ENCODE measurements around the gene LRTM2. TPM values are rescaled to one million over a fixed set of nuclear protein-coding genes. Genes with fewer than 3 reads are reported as not detected.

The LRTM2 gene
- total and polyA plus RNA-seq, 4 donors, result not detected

GRCh38 chr12:1862973-1863372, 42.6 kb downstream of the LRTM2 start:
- H3K4me1 ChIP-seq (ENCODE audit: control insufficient read depth in 4 of 4, insufficient read depth in 4 of 4, low read length in 3 of 4), result no peaks in the 10 kb centered on the region
- no peak for DNase-seq (ENCODE audit: low spot score)
- H3K36me3 ChIP-seq (ENCODE audit: control insufficient read depth in 4 of 4, insufficient read depth in 3 of 4, low read depth in 1 of 4, low read length in 3 of 4), result no peaks in the 10 kb centered on the region
- no peak overlapping the region for H3K27ac ChIP-seq (ENCODE audit: low read depth in 1 of 2, low read length in 2 of 2)
- peaks cover 0 to 4% (median under 1%) of the 10 kb centered on the region in 4 donors for H3K27me3 ChIP-seq (ENCODE audit: control insufficient read depth in 4 of 4, insufficient read depth in 4 of 4, low read length in 3 of 4)
- H3K9ac ChIP-seq (ENCODE audit: low read depth in 1 of 2, low read length in 2 of 2), result no peak overlapping the region
- H3K9me3 ChIP-seq (ENCODE audit: control insufficient read depth in 4 of 4, low read length in 3 of 4), result peaks cover 0 to 4% (median 1%) of the 10 kb centered on the region in 4 donors
- H3K4me3 ChIP-seq (ENCODE audit: low read depth in 1 of 3, low read length in 3 of 3), result no peak overlapping the region
- TF ChIP-seq ATF3 (IDR thresholded peaks at IDR 0.05), result no peak
- no peak for TF ChIP-seq RAD21 (IDR thresholded peaks at IDR 0.05)
- TF ChIP-seq YY1 (IDR thresholded peaks at IDR 0.05), result no peak
- no peak for TF ChIP-seq JUND (IDR thresholded peaks at IDR 0.05)
- TF ChIP-seq FOXA1 (IDR thresholded peaks at IDR 0.05), result no peak
- no peak for TF ChIP-seq HNF4G (IDR thresholded peaks at IDR 0.05)

- H3K9ac ChIP-seq (ENCODE audit: low read depth in 1 of 2, low read length in 2 of 2), result no peak overlapping the region
- H3K27ac ChIP-seq (ENCODE audit: low read depth in 1 of 2, low read length in 2 of 2), result no peak overlapping the region
- H3K4me3 ChIP-seq (ENCODE audit: low read depth in 1 of 3, low read length in 3 of 3), result no peak overlapping the region
- DNase-seq (ENCODE audit: low spot score), result no peak
- TF ChIP-seq EGR1 (IDR thresholded peaks at IDR 0.05; ENCODE audit: low read depth in 2 of 2), result no peak
- no peak for TF ChIP-seq HNF4G (IDR thresholded peaks at IDR 0.05)
- TF ChIP-seq HNF4A (conservative IDR thresholded peaks at IDR 0.05), result no peak
- no peak for TF ChIP-seq YY1 (IDR thresholded peaks at IDR 0.05)
- no peak for TF ChIP-seq TAF1 (conservative IDR thresholded peaks at IDR 0.05)
- TF ChIP-seq FOXA2 (IDR thresholded peaks at IDR 0.05), result no peak
- TF ChIP-seq GABPA (IDR thresholded peaks at IDR 0.05 in 1 of 2, conservative IDR thresholded peaks at IDR 0.05 in 1 of 2), result no peak
- no peak for TF ChIP-seq ZBTB33 (IDR thresholded peaks at IDR 0.05)
- no peak for TF ChIP-seq MAX (IDR thresholded peaks at IDR 0.05)
- no peak for TF ChIP-seq NR2F2 (IDR thresholded peaks at IDR 0.05)
- TF ChIP-seq FOXA1 (IDR thresholded peaks at IDR 0.05), result no peak
- no peak for TF ChIP-seq SP1 (IDR thresholded peaks at IDR 0.05)
- no peak for TF ChIP-seq RAD21 (IDR thresholded peaks at IDR 0.05)
- no peak for TF ChIP-seq JUND (IDR thresholded peaks at IDR 0.05)
- TF ChIP-seq RXRA (IDR thresholded peaks at IDR 0.05), result no peak
- no peak for TF ChIP-seq ATF3 (IDR thresholded peaks at IDR 0.05)
- H3K9me3 ChIP-seq (ENCODE audit: control insufficient read depth in 4 of 4, low read length in 3 of 4), result peaks cover 0 to 6% (median 2%) of the 10 kb centered on the region in 4 donors
- WGBS, result 83% methylated on average over 16 of the region's 16 CpGs
- peaks cover 0 to 4% (median under 1%) of the 10 kb centered on the region in 4 donors for H3K27me3 ChIP-seq (ENCODE audit: control insufficient read depth in 4 of 4, insufficient read depth in 4 of 4, low read length in 3 of 4)
- no peaks in the 10 kb centered on the region for H3K4me1 ChIP-seq (ENCODE audit: control insufficient read depth in 4 of 4, insufficient read depth in 4 of 4, low read length in 3 of 4)
- no peaks in the 10 kb centered on the region for H3K36me3 ChIP-seq (ENCODE audit: control insufficient read depth in 4 of 4, insufficient read depth in 3 of 4, low read depth in 1 of 4, low read length in 3 of 4)
These were observed 43.5 kb downstream of the LRTM2 start for GRCh38 chr12:1863823-1864222.

GRCh38 chr12:1864456-1864855, 44.1 kb downstream of the LRTM2 start:
- H3K27me3 ChIP-seq (ENCODE audit: control insufficient read depth in 4 of 4, insufficient read depth in 4 of 4, low read length in 3 of 4), result peaks cover 0 to 4% (median under 1%) of the 10 kb centered on the region in 4 donors
- H3K4me3 ChIP-seq (ENCODE audit: low read depth in 1 of 3, low read length in 3 of 3), result no peak overlapping the region
- peaks cover 0 to 6% (median 4%) of the 10 kb centered on the region in 4 donors for H3K9me3 ChIP-seq (ENCODE audit: control insufficient read depth in 4 of 4, low read length in 3 of 4)
- 40% methylated on average over 27 of the region's 27 CpGs for WGBS
- DNase-seq (ENCODE audit: low spot score), result no peak
- H3K27ac ChIP-seq (ENCODE audit: low read depth in 1 of 2, low read length in 2 of 2), result no peak overlapping the region
- TF ChIP-seq CTCF (IDR thresholded peaks at IDR 0.05; ENCODE audit: low read depth, low read length, missing input control) (no peak), FOXA2 (IDR thresholded peaks at IDR 0.05) (no peak), TAF1 (conservative IDR thresholded peaks at IDR 0.05) (no peak), SP1 (IDR thresholded peaks at IDR 0.05) (no peak), RAD21 (IDR thresholded peaks at IDR 0.05) (no peak), EGR1 (IDR thresholded peaks at IDR 0.05; ENCODE audit: low read depth in 2 of 2) (no peak)
- H3K9ac ChIP-seq (ENCODE audit: low read depth in 1 of 2, low read length in 2 of 2), result no peak overlapping the region
- H3K36me3 ChIP-seq (ENCODE audit: control insufficient read depth in 4 of 4, insufficient read depth in 3 of 4, low read depth in 1 of 4, low read length in 3 of 4), result no peaks in the 10 kb centered on the region
- H3K4me1 ChIP-seq (ENCODE audit: control insufficient read depth in 4 of 4, insufficient read depth in 4 of 4, low read length in 3 of 4), result no peaks in the 10 kb centered on the region

Data from liver (tissue), 9 donors.